HCT116 (cell line): ENCODE data around the gene GYPC. TPM values are rescaled to one million over a fixed set of nuclear protein-coding genes. Genes with fewer than 3 reads are reported as not detected.

ENCODE experiments used
- ATAC-seq: fragments of 200-7000 bp; cut with Tn5 transposase; 2 replicates; pipeline ENCODE4 v1.9.1; 2020; ENCODE audit warnings: mild to moderate bottlenecking, moderate library complexity
- BruUV-seq: library from RNA; stranded (reverse); fragments of 400-500 nt; replicated peaks from 2 replicates; lab custom pipeline; 2021; lab: Mats Ljungman, UMichigan
- CTCF ChIA-PET: fragments of 300-600 bp; sonication (Branson Sonifier 250); formaldehyde crosslinking; loops from one replicate; lab custom pipeline; 2021; ENCODE audit warnings: antibody characterized with exemption; lab: Charles Lee
- POLR2A ChIA-PET: fragments of 300-600, 350-600 bp; sonication (Branson Sonifier 250); formaldehyde crosslinking; loops from one replicate; lab custom pipeline; 2021; ENCODE audit warnings: antibody characterized with exemption; lab: Charles Lee
- RAD21 ChIA-PET, 2 experiments: fragments of 300-600 bp; sonication (Branson Sonifier 250); formaldehyde crosslinking; loops; one replicate each; lab custom pipeline; 2023; ENCODE audit warnings: low total read pairs in 2 of 2; ENCODE audit not compliant: uncharacterized antibody in 2 of 2, unreplicated experiment in 2 of 2, low non-redundant PET in 1 of 2; lab: Charles Lee
- DNase-seq: peaks from one replicate; pipeline ENCODE4 v3.0.0-alpha.2; 2010; ENCODE audit warnings: low read depth, low spot score
- H2AFZ ChIP-seq: fragments of 200-600 bp; shearing (Covaris generic), sonication (generic); 2 replicates; pipeline ENCODE4 v1.6.1; 2017; ENCODE audit warnings: low read depth, mixed run types, mixed read lengths, antibody characterized with exemption, low read length; ENCODE audit not compliant: poor library complexity, severe bottlenecking
- H3K27ac ChIP-seq: 2 replicates; pipeline ENCODE4 v1.5.1; 2012; ENCODE audit warnings: low read depth, low read length
- H3K27me3 ChIP-seq: fragments of 200-600 bp; sonication (generic); 2 replicates; pipeline ENCODE4 v1.6.1; 2016; ENCODE audit warnings: mixed run types, low read length, mixed read lengths; ENCODE audit not compliant: insufficient read depth
- H3K36me3 ChIP-seq, 2 experiments: fragments of 200-500 bp in 1 of 2; fragments of 200-600 bp in 1 of 2; sonication (Bioruptor generic) in 1 of 2; sonication (generic) in 1 of 2; 2 replicates each; pipeline versions ENCODE4 v1.5.1 to v1.6.1; 2014 to 2016; ENCODE audit warnings: low read length in 2 of 2, inconsistent platforms in 1 of 2, mixed read lengths in 1 of 2, mixed run types in 1 of 2; ENCODE audit not compliant: insufficient read depth in 2 of 2, control insufficient read depth in 1 of 2
- H3K4me1 ChIP-seq, 2 experiments: fragments of 200-600 bp in 1 of 2; sonication (generic) in 1 of 2; 2 replicates each; pipeline versions ENCODE4 v1.5.1 to v1.6.1; 2012 to 2017; ENCODE audit warnings: low read length in 2 of 2, inconsistent platforms in 1 of 2, mild to moderate bottlenecking in 1 of 2, mixed read lengths in 1 of 2, mixed run types in 1 of 2, moderate library complexity in 1 of 2; ENCODE audit not compliant: insufficient read depth in 2 of 2, control insufficient read depth in 1 of 2
- H3K4me2 ChIP-seq: fragments of 200-600 bp; sonication (generic); 2 replicates; pipeline ENCODE4 v1.6.1; 2017; ENCODE audit warnings: mixed run types, low read length, mixed read lengths
- H3K4me3 ChIP-seq, 2 experiments: fragments of 200-600 bp in 1 of 2; sonication (generic) in 1 of 2; replicated peaks in 1 of 2; 2 replicates each; pipeline ENCODE4 v1.5.1; 2011 to 2016; ENCODE audit warnings: low read length in 2 of 2, control low read depth in 1 of 2, low read depth in 1 of 2, mild to moderate bottlenecking in 1 of 2, mixed read lengths in 1 of 2, mixed run types in 1 of 2
- H3K79me2 ChIP-seq: fragments of 200-600 bp; sonication (generic); 2 replicates; pipeline ENCODE4 v1.6.1; 2017; ENCODE audit warnings: mild to moderate bottlenecking, mixed run types, low read length, moderate library complexity, mixed read lengths; ENCODE audit not compliant: insufficient read depth
- H3K9ac ChIP-seq: fragments of 200-600 bp; sonication (generic); 2 replicates; pipeline ENCODE4 v1.6.1; 2016; ENCODE audit warnings: low read length, mixed read lengths
- H3K9me2 ChIP-seq: fragments of 200-600 bp; sonication (generic), shearing (Covaris generic); 2 replicates; pipeline ENCODE4 v1.6.1; 2017; ENCODE audit warnings: mixed run types, mild to moderate bottlenecking, moderate library complexity; ENCODE audit not compliant: insufficient read depth
- H3K9me3 ChIP-seq, 2 experiments: fragments of 200-500 bp in 1 of 2; fragments of 200-600 bp in 1 of 2; sonication (Bioruptor generic) in 1 of 2; sonication (generic) in 1 of 2; 2 replicates each; pipeline ENCODE4 v1.6.1; 2014 to 2017; ENCODE audit warnings: low read length in 2 of 2, mixed read lengths in 2 of 2, inconsistent platforms in 1 of 2, low read depth in 1 of 2, mild to moderate bottlenecking in 1 of 2, mixed run types in 1 of 2, moderate library complexity in 1 of 2; ENCODE audit not compliant: control insufficient read depth in 1 of 2, insufficient read depth in 1 of 2
- H4K20me1 ChIP-seq: fragments of 200-600 bp; sonication (generic), shearing (Covaris generic); 2 replicates; pipeline ENCODE4 v1.6.1; 2017; ENCODE audit warnings: mixed run types, mild to moderate bottlenecking, moderate library complexity; ENCODE audit not compliant: insufficient read depth
- CBX3 ChIP-seq: IDR thresholded peaks from 2 replicates; pipeline ENCODE4 v1.6.1; 2012; ENCODE audit warnings: low read depth
- CEBPB ChIP-seq: IDR thresholded peaks from 2 replicates; pipeline ENCODE4 v1.6.1; 2012; ENCODE audit warnings: low read depth
- ELF1 ChIP-seq: IDR thresholded peaks from 2 replicates; pipeline ENCODE4 v1.6.1; 2012; ENCODE audit warnings: low read depth, borderline replicate concordance
- FOSL1 ChIP-seq: IDR thresholded peaks from 2 replicates; pipeline ENCODE4 v1.6.1; 2012; ENCODE audit warnings: low read depth
- POLR2AphosphoS5 ChIP-seq: IDR thresholded peaks from 2 replicates; pipeline ENCODE4 v1.6.1; 2011; ENCODE audit warnings: mild to moderate bottlenecking, low read depth, low read length, moderate library complexity
- SRF ChIP-seq: IDR thresholded peaks from 2 replicates; pipeline ENCODE4 v1.6.1; 2012; ENCODE audit warnings: low read depth
- YY1 ChIP-seq: IDR thresholded peaks from 2 replicates; pipeline ENCODE4 v1.6.1; 2011; ENCODE audit warnings: low read length, low read depth, moderate library complexity, mild to moderate bottlenecking; ENCODE audit not compliant: insufficient replicate concordance; ENCODE audit errors: extremely low read depth
- intact Hi-C: fragments of 100-400 bp; cut with micrococcal nuclease; formaldehyde crosslinking; loops from 2 replicates; pipeline ENCODE4 v1.10.0; 2022
- total RNA-seq: library from RNA; stranded (reverse); gene quantifications from one replicate; pipeline ENCODE4 v1.2.1, GENCODE V29; 2021; ENCODE audit not compliant: unreplicated experiment
- TF ChIP-seq, protein P1 (sequence below): IDR thresholded peaks from 2 replicates; pipeline ENCODE4 v1.6.1; 2011; ENCODE audit warnings: mild to moderate bottlenecking, low read length, moderate library complexity; ENCODE audit not compliant: insufficient replicate concordance; ENCODE audit errors: extremely low read depth
- TF ChIP-seq, protein P2 (sequence below): IDR thresholded peaks from 2 replicates; pipeline ENCODE4 v1.6.1; 2012

GYPC gene
- total RNA-seq, 1 experiment from 2014 or later: 0.66 TPM

DNA sequence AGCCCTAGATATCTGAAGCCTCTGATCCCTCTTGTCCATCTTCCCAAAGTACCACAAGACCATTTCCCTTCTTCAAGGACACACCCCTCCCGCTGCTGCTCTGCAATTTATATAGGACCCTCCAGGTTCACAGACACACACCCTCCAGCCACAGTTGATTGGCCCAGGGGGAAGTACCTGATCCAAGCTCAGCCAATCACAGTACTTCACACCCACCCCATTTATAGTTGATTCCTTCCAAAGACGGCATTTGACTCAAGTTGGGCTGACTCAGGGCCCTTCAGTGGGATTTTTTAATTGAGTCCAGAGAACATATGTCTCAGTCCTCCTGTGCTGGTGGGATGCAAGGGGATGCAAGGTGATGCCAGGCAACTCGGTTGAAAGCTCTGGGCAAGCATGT is 59.2 kb downstream of the GYPC start:
- Histone ChIP-seq H3K36me3 (no peaks in the 10 kb centered on the region), H3K9me3 (no peaks in the 10 kb centered on the region), H2AFZ (no peak overlapping the region), H3K9me2 (no peaks in the 10 kb centered on the region), H3K79me2 (no peaks in the 10 kb centered on the region), H3K4me2 (no peak overlapping the region), H4K20me1 (no peaks in the 10 kb centered on the region), H3K27ac (no peak overlapping the region), H3K4me3 (no peak overlapping the region), H3K27me3 (peaks cover 29% of the 10 kb centered on the region), H3K4me1 (no peaks in the 10 kb centered on the region)
- intact Hi-C loops: no loop called here
- no TSS peak for BruUV-seq
- no peak for DNase-seq
- ChIA-PET RAD21 (no interaction called here), CTCF (no interaction called here), POLR2A (no interaction called here)
- no peak for ATAC-seq
- TF ChIP-seq FOSL1: no peak
- TF ChIP-seq ELF1: no peak
- TF ChIP-seq, protein P1, sequence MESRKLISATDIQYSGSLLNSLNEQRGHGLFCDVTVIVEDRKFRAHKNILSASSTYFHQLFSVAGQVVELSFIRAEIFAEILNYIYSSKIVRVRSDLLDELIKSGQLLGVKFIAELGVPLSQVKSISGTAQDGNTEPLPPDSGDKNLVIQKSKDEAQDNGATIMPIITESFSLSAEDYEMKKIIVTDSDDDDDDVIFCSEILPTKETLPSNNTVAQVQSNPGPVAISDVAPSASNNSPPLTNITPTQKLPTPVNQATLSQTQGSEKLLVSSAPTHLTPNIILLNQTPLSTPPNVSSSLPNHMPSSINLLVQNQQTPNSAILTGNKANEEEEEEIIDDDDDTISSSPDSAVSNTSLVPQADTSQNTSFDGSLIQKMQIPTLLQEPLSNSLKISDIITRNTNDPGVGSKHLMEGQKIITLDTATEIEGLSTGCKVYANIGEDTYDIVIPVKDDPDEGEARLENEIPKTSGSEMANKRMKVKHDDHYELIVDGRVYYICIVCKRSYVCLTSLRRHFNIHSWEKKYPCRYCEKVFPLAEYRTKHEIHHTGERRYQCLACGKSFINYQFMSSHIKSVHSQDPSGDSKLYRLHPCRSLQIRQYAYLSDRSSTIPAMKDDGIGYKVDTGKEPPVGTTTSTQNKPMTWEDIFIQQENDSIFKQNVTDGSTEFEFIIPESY: no peak
- TF ChIP-seq, protein P2, sequence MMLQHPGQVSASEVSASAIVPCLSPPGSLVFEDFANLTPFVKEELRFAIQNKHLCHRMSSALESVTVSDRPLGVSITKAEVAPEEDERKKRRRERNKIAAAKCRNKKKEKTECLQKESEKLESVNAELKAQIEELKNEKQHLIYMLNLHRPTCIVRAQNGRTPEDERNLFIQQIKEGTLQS: no peak
- TF ChIP-seq YY1: no peak
- no peak for TF ChIP-seq POLR2AphosphoS5
- TF ChIP-seq CBX3: no peak
- no peak for TF ChIP-seq CEBPB
- TF ChIP-seq SRF: no peak
- TF ChIP-seq, all 23 proteins: peak for 0
- no peak overlapping the region for H3K9ac ChIP-seq
